ENCODE measurements around the gene ZNF414. TPM values are rescaled to one million over a fixed set of nuclear protein-coding genes. Genes with fewer than 3 reads are reported as not detected.

ZNF414 gene
- polyA plus RNA-seq, 1 donor from 2014 or later: 3.4 TPM

DNA sequence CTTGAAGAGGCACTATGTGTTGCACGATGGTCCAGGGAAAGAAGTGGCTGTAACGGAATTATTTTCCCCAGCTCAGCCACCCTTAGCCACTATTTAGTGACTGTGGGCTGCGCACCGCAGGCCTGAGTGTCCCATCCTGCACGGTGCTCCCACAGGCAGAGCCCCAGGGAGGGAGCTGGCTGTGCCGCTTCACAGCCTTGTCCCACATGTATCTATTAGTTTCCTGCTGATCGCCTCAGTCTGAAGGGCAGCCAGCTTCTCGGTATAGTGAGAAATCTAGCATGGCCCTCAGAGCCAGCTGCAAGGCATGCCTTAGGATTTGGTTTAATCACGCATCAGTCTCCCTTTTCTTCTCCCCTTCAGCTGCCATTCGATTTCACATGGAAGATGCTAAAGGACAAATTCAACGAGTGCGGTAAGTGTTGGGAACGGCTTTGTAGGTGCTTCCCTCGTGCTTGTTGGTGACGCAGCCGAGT, 27.3 kb downstream of the ZNF414 start:
- H3K4me2 ChIP-seq (ENCODE audit: low read length): no peak overlapping the region
- H3K9me3 ChIP-seq (ENCODE audit: low read length): no peaks in the 10 kb centered on the region
- no peaks in the 10 kb centered on the region for H3F3A ChIP-seq (ENCODE audit: insufficient read depth, low read length, poor library complexity, severe bottlenecking)
- no peaks in the 10 kb centered on the region for H3K9me2 ChIP-seq (ENCODE audit: insufficient read depth, low read length)
- no peak overlapping the region for H3K9ac ChIP-seq (ENCODE audit: low read length)
- no peak overlapping the region for H2AFZ ChIP-seq (ENCODE audit: low read depth, low read length)
- no peak overlapping the region for H3K27ac ChIP-seq (ENCODE audit: low read length)
- peaks cover 12% of the 10 kb centered on the region for H3K36me3 ChIP-seq (ENCODE audit: insufficient read depth, low read length)
- no peak overlapping the region for H3K4me3 ChIP-seq (ENCODE audit: low read length)
- TF ChIP-seq RAD21 (conservative IDR thresholded peaks at IDR 0.05) (no peak), SMC3 (conservative IDR thresholded peaks at IDR 0.05; ENCODE audit: poor library complexity) (no peak), EP300 (conservative IDR thresholded peaks at IDR 0.05; ENCODE audit: poor library complexity, severe bottlenecking) (no peak), TAF1 (IDR thresholded peaks at IDR 0.05; ENCODE audit: low read depth) (no peak), EZH2 (IDR thresholded peaks at IDR 0.05; ENCODE audit: borderline replicate concordance, insufficient read depth, low read length, poor library complexity, severe bottlenecking) (no peak)
- TF ChIP-seq, protein P1, sequence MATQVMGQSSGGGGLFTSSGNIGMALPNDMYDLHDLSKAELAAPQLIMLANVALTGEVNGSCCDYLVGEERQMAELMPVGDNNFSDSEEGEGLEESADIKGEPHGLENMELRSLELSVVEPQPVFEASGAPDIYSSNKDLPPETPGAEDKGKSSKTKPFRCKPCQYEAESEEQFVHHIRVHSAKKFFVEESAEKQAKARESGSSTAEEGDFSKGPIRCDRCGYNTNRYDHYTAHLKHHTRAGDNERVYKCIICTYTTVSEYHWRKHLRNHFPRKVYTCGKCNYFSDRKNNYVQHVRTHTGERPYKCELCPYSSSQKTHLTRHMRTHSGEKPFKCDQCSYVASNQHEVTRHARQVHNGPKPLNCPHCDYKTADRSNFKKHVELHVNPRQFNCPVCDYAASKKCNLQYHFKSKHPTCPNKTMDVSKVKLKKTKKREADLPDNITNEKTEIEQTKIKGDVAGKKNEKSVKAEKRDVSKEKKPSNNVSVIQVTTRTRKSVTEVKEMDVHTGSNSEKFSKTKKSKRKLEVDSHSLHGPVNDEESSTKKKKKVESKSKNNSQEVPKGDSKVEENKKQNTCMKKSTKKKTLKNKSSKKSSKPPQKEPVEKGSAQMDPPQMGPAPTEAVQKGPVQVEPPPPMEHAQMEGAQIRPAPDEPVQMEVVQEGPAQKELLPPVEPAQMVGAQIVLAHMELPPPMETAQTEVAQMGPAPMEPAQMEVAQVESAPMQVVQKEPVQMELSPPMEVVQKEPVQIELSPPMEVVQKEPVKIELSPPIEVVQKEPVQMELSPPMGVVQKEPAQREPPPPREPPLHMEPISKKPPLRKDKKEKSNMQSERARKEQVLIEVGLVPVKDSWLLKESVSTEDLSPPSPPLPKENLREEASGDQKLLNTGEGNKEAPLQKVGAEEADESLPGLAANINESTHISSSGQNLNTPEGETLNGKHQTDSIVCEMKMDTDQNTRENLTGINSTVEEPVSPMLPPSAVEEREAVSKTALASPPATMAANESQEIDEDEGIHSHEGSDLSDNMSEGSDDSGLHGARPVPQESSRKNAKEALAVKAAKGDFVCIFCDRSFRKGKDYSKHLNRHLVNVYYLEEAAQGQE (IDR thresholded peaks at IDR 0.05; ENCODE audit: borderline replicate concordance): no peak
- H3K79me2 ChIP-seq (replicated peaks; ENCODE audit: insufficient read depth, low read length): peaks cover 3% of the 10 kb centered on the region
- H4K20me1 ChIP-seq (ENCODE audit: insufficient read depth): peaks cover 8% of the 10 kb centered on the region
- no peaks in the 10 kb centered on the region for H3K27me3 ChIP-seq (ENCODE audit: insufficient read depth, low read depth, low read length)

DNA sequence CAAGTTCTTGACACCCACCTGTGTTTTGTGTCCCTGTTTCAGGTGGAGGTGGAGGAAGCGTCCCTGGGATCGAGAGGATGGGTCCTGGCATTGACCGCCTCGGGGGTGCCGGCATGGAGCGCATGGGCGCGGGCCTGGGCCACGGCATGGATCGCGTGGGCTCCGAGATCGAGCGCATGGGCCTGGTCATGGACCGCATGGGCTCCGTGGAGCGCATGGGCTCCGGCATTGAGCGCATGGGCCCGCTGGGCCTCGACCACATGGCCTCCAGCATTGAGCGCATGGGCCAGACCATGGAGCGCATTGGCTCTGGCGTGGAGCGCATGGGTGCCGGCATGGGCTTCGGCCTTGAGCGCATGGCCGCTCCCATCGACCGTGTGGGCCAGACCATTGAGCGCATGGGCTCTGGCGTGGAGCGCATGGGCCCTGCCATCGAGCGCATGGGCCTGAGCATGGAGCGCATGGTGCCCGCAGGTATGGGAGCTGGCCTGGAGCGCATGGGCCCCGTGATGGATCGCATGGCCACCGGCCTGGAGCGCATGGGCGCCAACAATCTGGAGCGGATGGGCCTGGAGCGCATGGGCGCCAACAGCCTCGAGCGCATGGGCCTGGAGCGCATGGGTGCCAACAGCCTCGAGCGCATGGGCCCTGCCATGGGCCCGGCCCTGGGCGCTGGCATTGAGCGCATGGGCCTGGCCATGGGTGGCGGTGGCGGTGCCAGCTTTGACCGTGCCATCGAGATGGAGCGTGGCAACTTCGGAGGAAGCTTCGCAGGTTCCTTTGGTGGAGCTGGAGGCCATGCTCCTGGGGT, 28.2 kb downstream of the ZNF414 start:
- Histone ChIP-seq H3K27me3 (ENCODE audit: insufficient read depth, low read depth, low read length) (no peaks in the 10 kb centered on the region), H4K20me1 (ENCODE audit: insufficient read depth) (peaks cover 12% of the 10 kb centered on the region), H3K9me3 (ENCODE audit: low read length) (no peaks in the 10 kb centered on the region), H3K27ac (ENCODE audit: low read length) (no peak overlapping the region), H3K9ac (ENCODE audit: low read length) (no peak overlapping the region), H3K4me3 (ENCODE audit: low read length) (no peak overlapping the region), H2AFZ (ENCODE audit: low read depth, low read length) (no peak overlapping the region), H3K36me3 (ENCODE audit: insufficient read depth, low read length) (peaks cover 12% of the 10 kb centered on the region), H3F3A (ENCODE audit: insufficient read depth, low read length, poor library complexity, severe bottlenecking) (no peaks in the 10 kb centered on the region), H3K79me2 (replicated peaks; ENCODE audit: insufficient read depth, low read length) (peaks cover 8% of the 10 kb centered on the region), H3K9me2 (ENCODE audit: insufficient read depth, low read length) (no peaks in the 10 kb centered on the region), H3K4me2 (ENCODE audit: low read length) (no peak overlapping the region)
- TF ChIP-seq, protein P1 (IDR thresholded peaks at IDR 0.05; ENCODE audit: borderline replicate concordance): no peak
- TF ChIP-seq EP300 (conservative IDR thresholded peaks at IDR 0.05; ENCODE audit: poor library complexity, severe bottlenecking) (no peak), EZH2 (IDR thresholded peaks at IDR 0.05; ENCODE audit: borderline replicate concordance, insufficient read depth, low read length, poor library complexity, severe bottlenecking) (no peak), RAD21 (conservative IDR thresholded peaks at IDR 0.05) (no peak), MXI1 (conservative IDR thresholded peaks at IDR 0.05; ENCODE audit: poor library complexity, severe bottlenecking) (no peak), SMC3 (conservative IDR thresholded peaks at IDR 0.05; ENCODE audit: poor library complexity) (no peak)
- TF ChIP-seq, protein P2, sequence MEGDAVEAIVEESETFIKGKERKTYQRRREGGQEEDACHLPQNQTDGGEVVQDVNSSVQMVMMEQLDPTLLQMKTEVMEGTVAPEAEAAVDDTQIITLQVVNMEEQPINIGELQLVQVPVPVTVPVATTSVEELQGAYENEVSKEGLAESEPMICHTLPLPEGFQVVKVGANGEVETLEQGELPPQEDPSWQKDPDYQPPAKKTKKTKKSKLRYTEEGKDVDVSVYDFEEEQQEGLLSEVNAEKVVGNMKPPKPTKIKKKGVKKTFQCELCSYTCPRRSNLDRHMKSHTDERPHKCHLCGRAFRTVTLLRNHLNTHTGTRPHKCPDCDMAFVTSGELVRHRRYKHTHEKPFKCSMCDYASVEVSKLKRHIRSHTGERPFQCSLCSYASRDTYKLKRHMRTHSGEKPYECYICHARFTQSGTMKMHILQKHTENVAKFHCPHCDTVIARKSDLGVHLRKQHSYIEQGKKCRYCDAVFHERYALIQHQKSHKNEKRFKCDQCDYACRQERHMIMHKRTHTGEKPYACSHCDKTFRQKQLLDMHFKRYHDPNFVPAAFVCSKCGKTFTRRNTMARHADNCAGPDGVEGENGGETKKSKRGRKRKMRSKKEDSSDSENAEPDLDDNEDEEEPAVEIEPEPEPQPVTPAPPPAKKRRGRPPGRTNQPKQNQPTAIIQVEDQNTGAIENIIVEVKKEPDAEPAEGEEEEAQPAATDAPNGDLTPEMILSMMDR (IDR thresholded peaks at IDR 0.05; ENCODE audit: poor library complexity, severe bottlenecking): no peak
